Keratinocyte (primary cell): Measurements from ENCODE around the gene IFT122. TPM values are rescaled to one million over a fixed set of nuclear protein-coding genes. Genes with fewer than 3 reads are reported as not detected.
"Not testable (repeated sequence)": the region's sequence is repeated elsewhere in the genome, so short reads cannot be mapped to it uniquely, and the experiment has no call there.

ENCODE experiments used
- DNase-seq: peaks from one replicate; pipeline ENCODE4 v3.0.0-alpha.2; 2011; ENCODE audit warnings: low read depth, missing footprints, low spot score
- FAIRE-seq: peaks from 2 replicates; lab custom pipeline; 2011; peaks lifted over from hg19 to GRCh38; lab: Jason Lieb, UNC
- H2AFZ ChIP-seq: 2 replicates; pipeline ENCODE4 v1.6.0; 2012; ENCODE audit warnings: low read length, control low read depth, inconsistent platforms; ENCODE audit not compliant: control insufficient read depth
- H3K27ac ChIP-seq: 2 replicates; pipeline ENCODE4 v1.5.1; 2011; ENCODE audit warnings: low read length; ENCODE audit not compliant: control insufficient read depth, insufficient read depth
- H3K27me3 ChIP-seq: 3 replicates; pipeline ENCODE4 v1.6.0; 2011; ENCODE audit warnings: low read length; ENCODE audit not compliant: control insufficient read depth, insufficient read depth; ENCODE audit errors: extremely low read depth
- H3K36me3 ChIP-seq, 2 experiments: 2 replicates in 1 of 2; 3 replicates in 1 of 2; pipeline ENCODE4 v1.5.1; 2011; ENCODE audit warnings: low read length in 2 of 2, mild to moderate bottlenecking in 1 of 2; ENCODE audit not compliant: control insufficient read depth in 2 of 2, insufficient read depth in 2 of 2; ENCODE audit errors: extremely low read depth in 1 of 2
- H3K4me1 ChIP-seq: 3 replicates; pipeline ENCODE4 v1.5.1; 2011; ENCODE audit warnings: low read length; ENCODE audit not compliant: control insufficient read depth, insufficient read depth; ENCODE audit errors: extremely low read depth
- H3K4me2 ChIP-seq: 3 replicates; pipeline ENCODE4 v1.6.0; 2011; ENCODE audit warnings: low read depth, low read length; ENCODE audit not compliant: control insufficient read depth, insufficient read depth; ENCODE audit errors: extremely low read depth
- H3K4me3 ChIP-seq, 3 experiments: fragments of 200-600 bp in 1 of 3; sonication (generic) in 1 of 3; 2 replicates in 2 of 3; 3 replicates in 1 of 3; pipeline ENCODE4 v1.5.1; 2011 to 2016; ENCODE audit warnings: low read length in 3 of 3, mild to moderate bottlenecking in 3 of 3, control low read depth in 2 of 3, inconsistent platforms in 1 of 3, low read depth in 1 of 3, mixed read lengths in 1 of 3, mixed run types in 1 of 3, moderate library complexity in 1 of 3; ENCODE audit not compliant: control insufficient read depth in 2 of 3, insufficient read depth in 2 of 3; ENCODE audit errors: extremely low read depth in 1 of 3
- H3K79me2 ChIP-seq: 2 replicates; pipeline ENCODE4 v1.6.0; 2012; ENCODE audit warnings: low read length; ENCODE audit not compliant: control insufficient read depth, insufficient read depth
- H3K9ac ChIP-seq: 3 replicates; pipeline ENCODE4 v1.6.0; 2011; ENCODE audit warnings: low read length; ENCODE audit not compliant: control insufficient read depth, insufficient read depth; ENCODE audit errors: extremely low read depth
- H3K9me1 ChIP-seq: 3 replicates; pipeline ENCODE4 v1.6.0; 2011; ENCODE audit warnings: low read length; ENCODE audit not compliant: control insufficient read depth, insufficient read depth; ENCODE audit errors: extremely low read depth
- H3K9me3 ChIP-seq: 2 replicates; pipeline ENCODE4 v1.5.1; 2012; ENCODE audit warnings: low read depth, low read length; ENCODE audit not compliant: control insufficient read depth
- H4K20me1 ChIP-seq: 3 replicates; pipeline ENCODE4 v1.6.0; 2011; ENCODE audit warnings: low read length; ENCODE audit not compliant: control insufficient read depth, insufficient read depth; ENCODE audit errors: extremely low read depth
- CTCF ChIP-seq, 3 experiments: IDR thresholded peaks in 1 of 3; conservative IDR thresholded peaks in 1 of 3; optimal IDR thresholded peaks in 1 of 3; 2 replicates in 2 of 3; 3 replicates in 1 of 3; pipeline versions ENCODE3 to v1.5.1; 2011; ENCODE audit warnings: low read length in 3 of 3, mild to moderate bottlenecking in 3 of 3, moderate library complexity in 2 of 3, control low read depth in 1 of 3, inconsistent platforms in 1 of 3; ENCODE audit not compliant: insufficient read depth in 2 of 3; ENCODE audit errors: extremely low read depth in 1 of 3
- EZH2 ChIP-seq: IDR thresholded peaks from one replicate; pipeline ENCODE4 v1.6.1; 2012; ENCODE audit warnings: inconsistent platforms, mild to moderate bottlenecking, low read length, moderate library complexity
- dilution Hi-C: fragments of 300-500 bp; cut with MboI; formaldehyde crosslinking; loops from one replicate; pipeline ENCODE4 v1.7.0; 2020; ENCODE audit warnings: low sequenced_read_pairs; ENCODE audit not compliant: extremely low pct_ligation_motif_present
- polyA plus RNA-seq, 5 experiments: library from polyadenylated mRNA; depleted of rRNA in 3 of 5; stranded (reverse) in 3 of 5; stranded (forward) in 1 of 5; unstranded in 1 of 5; fragments of >200 nt; gene quantifications; 1 replicate in 1 of 5; 2 replicates in 3 of 5; 3 replicates in 1 of 5; pipeline versions ENCODE4 v1.2.1 to v1.2.3, GENCODE V29; 2011 to 2012; ENCODE audit warnings: missing spikeins in 2 of 5, low read depth in 1 of 5, low replicate concordance in 1 of 5

Gene IFT122
- polyA plus RNA-seq, 1 donor (not counting 4 experiments of a cell fraction or from before 2014, with no cell fraction given), result 7.1 TPM

DNA sequence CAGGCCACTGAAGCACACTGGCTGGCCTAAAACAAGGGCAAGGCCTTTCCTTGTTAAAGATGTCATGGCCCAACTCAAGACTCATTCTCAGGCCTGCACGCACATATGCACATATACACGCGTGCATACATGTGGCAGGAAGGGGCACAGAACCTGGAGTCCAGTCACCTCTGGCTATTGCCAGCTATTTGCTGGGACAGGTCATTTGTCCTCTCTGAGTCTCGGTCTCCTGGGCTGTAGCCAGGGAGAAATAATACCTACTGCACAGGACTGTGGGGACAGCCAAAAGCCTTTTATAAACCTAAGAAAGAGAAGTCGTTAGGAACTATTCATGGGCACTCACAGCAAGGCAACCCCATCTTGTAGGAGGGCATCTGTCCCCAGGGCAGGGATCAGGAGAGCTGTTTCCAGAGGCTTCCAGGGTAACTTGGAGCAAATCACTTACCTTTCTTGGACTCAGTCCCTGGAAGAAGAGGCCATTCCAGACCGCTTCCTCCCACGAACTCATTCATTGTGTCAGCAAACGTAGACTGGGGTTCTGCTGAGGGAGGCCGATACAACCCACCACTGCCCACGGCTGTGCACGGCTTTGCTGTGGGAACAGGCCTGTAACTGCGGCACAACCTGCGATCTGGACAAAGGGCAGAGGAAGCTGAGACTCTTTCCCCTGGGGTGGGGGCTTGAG, 47.3 kb downstream of the IFT122 start:
- Histone ChIP-seq H2AFZ (no peak overlapping the region), H3K27ac (no peak overlapping the region), H3K36me3 (peaks cover 0 to 3% of the 10 kb centered on the region in 2 experiments), H3K4me2 (no peak overlapping the region), H3K4me1 (peaks cover 4% of the 10 kb centered on the region), H3K9me1 (no peaks in the 10 kb centered on the region), H4K20me1 (no peaks in the 10 kb centered on the region), H3K9me3 (no peaks in the 10 kb centered on the region), H3K4me3 (no peak overlapping the region), H3K9ac (no peak overlapping the region), H3K79me2 (no peaks in the 10 kb centered on the region), H3K27me3 (no peaks in the 10 kb centered on the region)
- dilution Hi-C loops, result no loop called here
- TF ChIP-seq EZH2 (no peak), CTCF (optimal IDR thresholded peaks at IDR 0.05 in 1 of 3, IDR thresholded peaks at IDR 0.05 in 1 of 3, conservative IDR thresholded peaks at IDR 0.05 in 1 of 3; ENCODE audit: extremely low read depth in 1 of 3, insufficient read depth in 2 of 3, low read length in 3 of 3) (no peak)
- no peak for FAIRE-seq
- no peak for DNase-seq

- dilution Hi-C loops, H3K4me3 ChIP-seq, H3K27me3 ChIP-seq, H3K9me3 ChIP-seq, H4K20me1 ChIP-seq, FAIRE-seq, DNase-seq, H3K27ac ChIP-seq, H2AFZ ChIP-seq, H3K4me1 ChIP-seq, H3K79me2 ChIP-seq, H3K36me3 ChIP-seq, H3K4me2 ChIP-seq, H3K9me1 ChIP-seq, H3K9ac ChIP-seq: not testable (repeated sequence)
These were observed 47.9 kb downstream of the IFT122 start for GRCh38 chr3:129487868-129488335.

DNA sequence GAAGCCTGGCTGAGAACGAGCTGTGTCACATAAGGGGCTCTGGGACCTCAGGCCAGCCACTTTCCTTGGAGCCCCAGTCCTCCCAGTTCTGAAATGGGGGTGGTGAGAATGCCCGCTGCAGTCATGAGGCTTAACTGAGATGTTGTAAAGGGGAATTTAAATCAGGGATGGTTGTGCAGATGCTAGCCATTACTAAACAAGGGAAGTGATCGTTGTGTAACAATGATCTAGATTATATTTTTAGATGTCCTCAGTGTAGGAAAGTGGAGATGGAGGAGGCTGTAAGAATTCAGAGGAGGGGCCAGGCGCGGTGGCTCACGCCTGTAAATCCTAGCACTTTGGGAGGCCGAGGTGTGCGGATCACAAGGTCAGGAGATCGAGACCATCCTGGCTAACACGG, 49.2 kb downstream of the IFT122 start:
- not testable (repeated sequence) for H3K4me3 ChIP-seq, H3K27me3 ChIP-seq

More for the DNA sequence above, 49.2 kb downstream of the IFT122 start:
- H4K20me1 ChIP-seq, H3K9me1 ChIP-seq, H2AFZ ChIP-seq, H3K27ac ChIP-seq, H3K9me3 ChIP-seq, H3K4me1 ChIP-seq, FAIRE-seq, H3K36me3 ChIP-seq, dilution Hi-C loops, H3K9ac ChIP-seq, DNase-seq, H3K4me2 ChIP-seq, H3K79me2 ChIP-seq: not testable (repeated sequence)
